Midbrain (tissue), 1 donor: ENCODE results near the gene DDX5.
"Not testable (repeated sequence)": the region's sequence is repeated elsewhere in the genome, so short reads cannot be mapped to it uniquely, and the experiment has no call there.

Experiments used
- DNase-seq: peaks from one replicate; lab custom pipeline; 2025; lab: John Stamatoyannopoulos, UW

The DDX5 gene

DNA sequence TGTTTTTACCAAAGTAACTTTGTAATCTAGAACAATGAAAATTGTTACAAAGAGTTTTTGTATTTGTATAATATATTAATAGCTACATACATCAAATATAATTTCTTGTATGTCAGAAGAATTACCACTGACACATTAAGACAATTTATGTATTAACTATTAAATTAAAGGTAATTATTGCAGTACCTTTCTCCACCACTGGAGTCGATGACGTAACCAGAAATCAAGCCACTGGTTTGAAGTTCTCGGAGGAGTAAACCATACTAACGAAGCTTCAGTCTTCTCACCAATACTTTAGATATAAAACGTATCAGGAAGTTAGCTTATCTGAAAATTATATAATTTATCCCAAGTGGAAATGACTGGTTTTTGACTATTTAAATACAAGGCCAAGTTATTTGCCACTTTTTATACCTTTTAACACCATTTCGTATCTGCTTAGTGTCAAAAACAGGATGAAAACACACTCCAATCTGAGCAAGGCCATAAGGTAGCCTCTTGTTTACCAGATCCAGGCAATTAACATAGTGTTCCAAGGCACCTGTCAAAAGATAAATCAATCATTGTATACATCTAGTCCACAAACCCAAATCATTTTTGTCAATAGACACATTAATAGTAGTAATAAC, 13.5 kb downstream of the DDX5 start:
- no peak for DNase-seq

GRCh38 chr17:64491994-64492393, 14.1 kb downstream of the DDX5 start:
- DNase-seq = no peak

DNA sequence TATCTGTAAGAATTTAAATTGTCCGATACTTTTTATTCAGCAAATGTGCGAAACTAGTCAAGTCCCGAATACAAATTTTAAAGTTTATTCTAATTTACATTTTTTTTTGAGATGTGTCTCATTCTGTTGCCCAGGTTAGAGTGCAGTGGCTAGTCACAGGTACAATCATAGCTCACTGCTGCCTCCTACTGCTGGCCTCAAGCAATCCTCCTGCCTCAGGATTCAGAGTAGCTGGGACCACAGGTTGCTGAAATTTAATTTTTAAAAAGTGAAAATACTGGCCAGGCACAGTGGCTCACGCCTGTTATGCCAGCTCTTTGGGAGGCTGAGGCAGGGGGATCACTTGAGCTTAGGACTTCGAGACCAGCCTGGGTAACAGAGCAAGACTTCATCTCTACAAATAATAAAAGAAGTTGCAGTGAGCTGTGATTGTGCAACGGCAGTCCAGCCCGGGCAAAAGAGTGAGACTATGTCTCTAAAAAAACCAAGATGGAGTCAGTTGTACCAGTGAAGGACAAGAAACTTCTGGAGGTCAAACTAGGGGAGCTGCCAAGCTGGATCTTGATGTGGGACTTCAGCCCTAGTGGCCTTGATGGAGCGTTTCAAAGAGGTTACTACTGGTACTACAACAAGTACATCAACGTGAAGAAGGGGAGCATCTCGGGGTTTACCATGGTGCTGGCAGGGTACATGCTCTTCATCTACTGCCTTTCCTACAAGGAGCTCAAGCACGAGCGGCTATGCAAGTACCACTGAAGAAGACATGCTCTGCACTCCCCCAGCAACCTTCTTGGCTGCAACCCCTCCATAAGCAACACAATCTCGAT, 14.8 kb downstream of the DDX5 start:
- no peak for DNase-seq

DNA sequence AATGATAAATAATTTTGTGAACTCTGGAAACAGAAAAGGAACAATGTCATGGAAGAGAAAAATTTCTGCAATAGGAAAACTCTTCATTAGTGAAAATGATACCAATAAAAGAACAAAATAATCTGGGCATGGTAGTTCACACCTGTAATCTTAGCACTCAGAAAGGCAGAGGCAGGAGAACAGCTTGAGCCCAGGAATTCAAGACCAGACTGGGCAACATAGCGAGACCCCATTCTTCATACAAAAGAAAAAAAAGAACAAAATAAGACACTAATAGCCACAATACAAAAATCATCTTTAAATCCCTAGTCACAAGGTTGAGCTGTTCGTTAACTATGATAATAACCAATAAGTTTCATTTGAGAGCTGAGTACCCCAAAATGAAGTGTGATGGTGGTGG, 17.8 kb downstream of the DDX5 start:
- no peak for DNase-seq

DNA sequence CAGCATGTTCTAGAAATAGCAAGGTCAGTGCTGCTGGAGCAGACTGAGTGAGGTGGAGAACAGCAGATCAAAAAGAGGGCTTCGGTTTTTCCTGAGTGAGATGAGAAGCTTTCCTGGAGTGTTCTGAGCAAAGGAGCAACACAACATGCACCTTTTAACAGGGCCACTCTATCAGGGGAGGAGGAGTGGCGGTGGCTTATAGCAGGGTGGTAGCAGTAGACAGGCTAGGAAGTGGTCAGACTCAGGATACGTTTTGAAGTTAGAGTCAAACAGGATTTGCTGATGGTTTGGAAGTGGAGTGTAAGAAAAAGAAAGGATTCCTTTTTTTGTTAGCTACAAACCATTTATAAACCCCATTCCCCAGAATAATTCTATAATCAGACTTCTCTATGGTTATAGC, 21.7 kb downstream of the DDX5 start:
- DNase-seq = no peak

GRCh38 chr17:64480951-64481350, 25.1 kb downstream of the DDX5 start:
- no peak for DNase-seq

DNA sequence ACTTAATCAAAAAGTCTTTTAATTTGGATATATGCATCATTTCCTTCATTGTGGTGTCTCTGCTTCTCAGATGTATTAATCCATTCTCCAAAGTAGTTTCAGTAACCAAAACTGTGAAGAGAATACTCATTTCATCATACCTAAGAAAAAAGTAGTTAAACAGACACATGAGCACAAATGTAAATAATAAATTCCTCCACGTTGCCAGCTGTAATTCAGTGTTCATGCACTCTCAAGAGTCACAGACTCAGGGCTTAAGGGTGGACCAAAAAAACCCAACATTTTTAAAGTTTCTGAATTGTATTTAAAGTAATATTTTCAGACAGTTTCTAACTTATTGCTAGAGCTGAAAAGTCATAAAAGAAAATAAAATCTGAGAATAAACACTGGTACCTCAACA, 28.2 kb downstream of the DDX5 start:
- DNase-seq = no peak

DNA sequence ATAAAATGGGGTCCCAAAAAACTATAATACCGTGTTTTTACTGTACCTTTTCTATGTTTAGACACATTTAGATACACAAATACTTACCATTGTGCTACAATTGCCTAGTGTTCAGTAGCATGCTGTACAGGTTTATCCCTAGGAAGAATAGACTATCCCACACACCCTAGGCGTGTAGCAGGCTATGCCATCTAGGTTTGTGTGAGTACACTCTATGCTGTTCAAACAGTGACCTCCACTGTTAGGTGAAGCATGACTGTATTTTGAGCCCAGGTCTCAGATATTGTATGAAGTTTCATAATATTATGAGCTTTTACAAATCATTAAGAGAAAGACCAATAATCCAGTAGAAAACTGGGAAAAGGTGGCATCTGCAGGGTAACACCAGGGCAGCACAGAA, 33.5 kb downstream of the DDX5 start:
- DNase-seq = no peak

DNA sequence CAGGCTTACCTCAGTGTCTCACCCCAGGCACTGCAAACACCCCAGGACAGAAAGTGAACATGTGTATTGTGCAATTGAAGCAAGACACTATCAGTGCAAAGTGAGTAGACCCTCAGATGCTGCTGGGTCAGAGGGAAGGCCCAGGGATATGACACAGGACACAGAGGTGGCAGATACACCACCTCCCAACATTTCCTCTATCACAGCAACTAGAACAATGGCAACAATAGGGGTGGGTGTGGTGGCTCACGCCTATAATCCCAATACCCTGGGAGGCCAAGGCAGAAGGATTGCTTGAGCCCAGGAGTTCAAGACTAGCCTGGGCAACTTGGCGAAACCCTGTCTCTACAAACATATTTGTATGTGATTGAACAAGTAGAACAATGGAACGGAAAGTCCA, 34.6 kb downstream of the DDX5 start:
- DNase-seq = no peak

- DNase-seq = no peak
Observed at GRCh38 chr17:64470625-64471024, 35.5 kb downstream of the DDX5 start.

DNA sequence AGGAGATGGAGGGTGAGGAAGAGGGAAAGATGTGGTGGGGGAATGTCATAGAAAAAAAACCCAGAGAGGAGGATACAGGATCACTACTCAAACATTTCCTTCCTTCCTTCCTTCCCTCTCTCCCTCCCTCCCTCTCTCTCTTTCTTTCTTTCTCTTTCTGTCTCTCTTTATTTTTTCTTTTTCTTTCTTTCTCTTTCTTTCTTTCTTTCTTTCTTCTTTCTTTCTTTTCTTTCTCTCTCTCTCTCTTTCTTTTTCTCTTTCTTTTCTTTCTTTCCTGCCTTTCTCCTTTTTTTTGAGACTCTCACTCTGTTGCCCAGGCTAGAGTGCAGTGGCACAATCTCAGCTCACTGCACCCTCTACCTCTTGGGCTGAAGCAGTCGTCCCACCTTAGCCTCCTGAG, 39.3 kb downstream of the DDX5 start:
- not testable (repeated sequence) for DNase-seq

DNA sequence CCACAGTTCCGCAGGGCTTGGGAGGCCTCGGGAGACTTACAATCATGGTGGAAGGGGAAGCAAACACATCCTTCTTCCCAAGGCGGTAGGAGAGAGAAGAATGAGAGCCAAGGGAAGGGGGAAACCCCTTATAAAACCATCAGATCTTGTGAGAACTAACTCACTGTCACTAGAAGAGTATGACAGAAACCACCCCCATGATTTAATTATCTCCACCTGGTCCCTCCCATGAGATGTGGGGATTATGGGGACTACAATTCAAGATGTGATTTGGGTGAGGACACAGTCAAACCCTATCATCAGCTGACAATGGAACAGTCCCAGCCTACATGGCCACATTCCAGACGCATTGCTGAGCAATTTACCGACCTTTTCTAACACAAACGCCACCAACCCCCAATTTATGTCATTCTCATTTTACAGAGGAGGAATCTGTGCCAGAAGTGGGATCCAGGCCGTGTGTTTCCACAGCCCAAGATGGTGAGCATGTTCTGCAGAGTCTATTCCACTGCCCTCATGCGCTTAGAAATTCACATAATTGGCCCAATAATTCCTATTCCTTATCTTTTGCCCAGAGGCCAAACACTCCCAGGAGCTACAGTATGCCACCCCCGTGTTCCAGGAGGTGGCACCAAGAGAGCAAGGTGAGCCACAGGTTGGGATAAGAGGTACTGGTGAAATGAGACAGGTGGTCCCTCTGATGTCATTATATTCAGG, 39.9 kb downstream of the DDX5 start:
- no peak for DNase-seq

DNA sequence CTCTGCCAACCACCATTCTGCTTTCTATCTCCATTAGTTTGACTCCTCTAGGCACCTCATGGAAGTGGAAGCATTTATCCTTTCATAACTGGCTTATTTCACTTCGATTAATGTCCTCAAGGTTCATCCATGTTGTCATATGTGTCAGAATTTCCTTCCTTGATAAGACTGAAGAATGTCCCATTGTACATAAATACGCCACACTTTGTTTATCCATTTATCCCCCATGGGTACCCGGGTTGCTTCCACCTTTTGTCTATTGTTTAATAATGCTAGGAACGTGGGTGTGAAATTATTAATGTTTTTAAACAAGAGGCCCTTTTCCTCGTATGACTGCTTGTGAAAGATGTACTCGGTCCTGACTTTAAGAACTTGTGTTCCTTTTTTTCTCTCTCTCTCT, 44.3 kb downstream of the DDX5 start:
- no peak for DNase-seq

DNA sequence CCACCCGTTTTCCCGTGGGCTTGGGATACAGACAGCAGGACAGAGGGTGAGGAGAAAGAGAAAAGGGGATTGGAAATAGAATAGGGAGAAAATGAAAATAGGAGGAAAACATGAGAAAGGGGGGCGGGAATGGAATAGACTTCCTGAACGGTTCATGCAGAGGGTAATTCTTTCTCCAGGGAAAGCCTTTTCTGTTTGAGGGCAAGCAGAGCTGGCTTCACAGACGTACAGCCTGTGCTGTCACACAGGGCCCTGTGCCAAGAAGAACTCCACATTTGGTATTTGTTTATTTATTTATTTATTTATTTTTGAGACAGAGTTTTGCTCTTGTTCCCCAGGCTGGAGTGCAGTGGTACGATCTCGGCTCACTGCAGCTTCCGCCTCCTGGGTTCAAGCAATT, 45.1 kb downstream of the DDX5 start:
- no peak for DNase-seq

- not testable (repeated sequence) for DNase-seq
Observed at GRCh38 chr17:64459818-64460217, 46.3 kb downstream of the DDX5 start.

DNA sequence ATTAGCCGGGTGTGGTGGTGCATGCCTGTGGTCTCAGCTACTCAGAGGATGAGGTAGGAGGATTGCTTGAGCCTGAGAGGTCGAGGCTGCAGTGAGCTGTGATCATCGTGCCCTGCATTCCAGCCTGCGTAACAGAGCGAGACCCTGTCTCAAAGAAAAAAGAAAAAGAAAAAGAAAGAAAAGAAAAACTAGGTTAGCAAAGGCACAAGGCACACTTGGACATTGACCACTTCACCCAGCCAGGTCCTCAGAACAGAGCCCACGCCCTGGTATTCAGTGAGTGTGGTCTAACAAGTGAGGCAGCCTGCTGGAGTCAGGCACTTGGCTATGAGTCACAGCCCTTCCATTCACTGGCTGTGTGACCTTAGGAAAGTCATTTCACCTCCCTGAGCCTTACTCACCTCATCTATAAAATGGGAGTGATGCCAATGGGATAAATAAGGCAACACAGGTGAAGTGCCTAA, 46.8 kb downstream of the DDX5 start:
- DNase-seq = no peak

GRCh38 chr17:64458756-64459155, 47.3 kb downstream of the DDX5 start:
- DNase-seq = no peak

DNA sequence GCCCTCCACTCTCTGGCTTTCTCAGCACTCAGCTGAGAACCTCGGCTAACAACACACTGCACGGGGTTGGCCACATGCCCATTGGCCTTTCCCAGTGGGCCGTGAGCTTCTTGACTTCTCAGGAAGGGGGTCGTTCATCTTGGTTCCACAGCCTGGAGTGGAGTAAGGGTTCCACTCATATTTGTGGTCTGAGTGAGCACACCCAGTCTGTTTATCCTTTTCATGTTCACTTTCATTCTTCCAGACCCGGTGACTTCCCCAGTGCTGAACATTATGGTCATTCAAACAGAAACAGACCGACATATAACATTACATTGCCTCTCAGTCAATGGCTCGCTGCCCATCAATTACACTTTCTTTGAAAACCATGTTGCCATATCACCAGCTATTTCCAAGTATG, 48.9 kb downstream of the DDX5 start:
- no peak for DNase-seq

DNA sequence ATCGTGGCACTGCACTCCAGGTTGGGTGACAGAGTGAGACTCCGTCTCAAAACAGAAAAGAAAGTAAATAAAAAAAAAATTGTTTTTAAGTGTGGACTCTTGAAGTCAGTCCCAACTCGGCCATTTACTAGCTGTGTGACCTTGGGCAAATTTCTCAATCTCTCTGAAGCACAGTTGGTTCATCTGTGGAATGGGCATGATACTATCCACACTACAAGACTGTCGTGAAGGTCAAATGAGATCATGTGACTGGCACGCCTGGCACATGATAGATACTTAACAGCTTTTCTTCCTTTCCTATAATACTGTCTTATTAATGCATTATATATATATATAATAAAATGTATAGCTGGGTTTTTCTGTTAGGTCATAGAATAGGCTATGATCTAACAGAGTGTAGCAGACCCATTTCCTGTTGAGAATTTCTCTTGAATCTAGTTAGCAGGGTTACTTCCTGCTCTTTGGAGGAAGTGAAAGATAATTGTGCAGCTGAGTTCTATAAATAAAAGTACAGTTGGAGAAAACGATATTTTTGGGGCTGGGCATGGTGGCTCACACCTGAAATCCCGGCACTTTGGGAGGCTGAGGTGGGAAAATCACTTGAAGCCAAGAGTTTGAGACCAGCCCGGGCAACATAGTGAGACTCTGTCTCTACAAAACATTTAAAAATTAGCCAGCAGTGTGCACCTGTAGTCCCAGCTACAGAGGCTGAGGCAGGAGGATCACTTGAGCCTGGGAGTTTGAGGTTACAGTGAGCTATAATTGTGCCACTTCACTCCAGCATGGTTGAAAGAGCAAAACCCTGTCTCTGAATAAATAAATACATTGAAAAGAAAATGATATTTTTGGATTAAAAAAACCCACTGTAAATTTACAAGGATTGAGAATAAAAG, 49.9 kb downstream of the DDX5 start:
- DNase-seq = no peak

DNA sequence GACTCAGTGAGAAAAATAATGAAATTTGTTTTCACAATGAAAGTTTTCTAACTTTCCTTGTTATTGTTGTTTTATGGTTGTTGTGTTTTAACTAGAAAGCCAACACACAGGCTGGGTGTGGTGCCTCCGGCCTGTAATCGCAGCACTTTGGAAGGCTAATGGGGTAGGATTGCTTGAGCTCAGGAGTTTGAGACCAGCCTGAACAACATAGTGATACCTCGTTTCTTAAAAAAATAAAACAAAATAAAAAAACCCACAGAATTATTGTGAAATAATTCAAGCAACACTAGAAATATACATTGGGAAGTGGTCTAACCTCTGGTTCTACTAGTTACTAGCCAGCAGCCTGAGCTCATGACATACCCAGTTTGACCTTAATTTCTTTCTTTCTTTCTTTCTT, 56.5 kb downstream of the DDX5 start:
- DNase-seq = no peak

DNA sequence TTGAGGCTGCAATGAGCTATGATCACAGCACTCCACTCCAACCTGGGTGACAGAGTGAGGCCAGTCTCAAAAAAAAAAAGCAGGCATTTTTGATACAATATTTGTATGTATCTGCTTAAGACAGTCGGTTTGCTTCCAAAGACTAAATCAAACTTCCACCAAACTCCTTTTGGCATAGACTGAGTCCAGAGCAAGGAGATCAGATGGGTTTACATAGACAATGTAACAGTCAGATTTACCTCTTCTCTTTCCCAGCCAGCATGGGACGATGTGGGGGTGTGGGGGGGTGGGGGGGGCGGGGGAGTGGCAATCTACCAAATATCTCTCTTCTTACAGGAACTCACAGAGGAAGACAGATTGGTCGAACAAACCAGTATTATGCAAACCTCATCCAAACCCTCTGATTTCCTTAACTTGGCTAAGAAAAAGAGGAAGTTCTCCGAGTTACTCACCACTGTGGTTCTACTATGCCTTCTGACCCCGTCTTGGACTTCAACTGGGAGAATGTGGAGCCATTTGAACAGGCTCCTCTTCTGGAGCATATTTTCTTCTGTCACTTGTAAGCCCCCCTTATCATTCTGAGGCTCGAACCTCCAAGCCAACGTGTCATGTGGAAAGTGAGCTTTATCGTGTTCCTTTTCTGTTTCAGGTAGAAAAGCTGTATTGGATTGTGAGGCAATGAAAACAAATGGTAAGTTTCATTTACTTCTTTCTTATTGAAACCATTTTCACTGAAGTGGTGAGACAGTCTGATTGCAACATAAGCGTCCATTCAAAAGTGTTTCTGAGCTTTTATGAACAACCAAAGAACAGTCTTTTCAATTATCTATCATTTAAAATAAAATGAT, 57.2 kb downstream of the DDX5 start, which contains the start of gene MILR1:
Gene MILR1 (plus strand): TSS at position 451 of the 848 bp plus-strand sequence. CDS start 54 bp downstream, at position 505.
- peak; percentile 7 for DNase-seq
